Right ventricle myocardium superior (tissue), 1 donor: ENCODE data around the gene MLH3. TPM values are rescaled to one million over a fixed set of nuclear protein-coding genes. Genes with fewer than 3 reads are reported as not detected.
"Not testable (repeated sequence)": the region's sequence is repeated elsewhere in the genome, so short reads cannot be mapped to it uniquely, and the experiment has no call there.

ENCODE experiments used
- ATAC-seq: fragments of 200-7000 bp; cut with Tn5 transposase; one replicate; pipeline ENCODE4 v1.9.1; 2020; ENCODE audit warnings: mild to moderate bottlenecking; ENCODE audit not compliant: poor library complexity
- DNase-seq: peaks from one replicate; pipeline ENCODE4 v3.0.0-alpha.2; 2020
- intact Hi-C: fragments of 100-400 bp; cut with DNase I; formaldehyde crosslinking; loops from one replicate; pipeline ENCODE4 v1.11.2; 2022
- total RNA-seq: library from RNA; stranded (reverse); fragmentation: NEBNext Ultra II Directional; extraction: Animal tissue kit (Norgen Biotek cat#: 25700); gene quantifications from one replicate; pipeline ENCODE4 v1.2.1, GENCODE V29; 2021
- donor health status: DM: no; HTN: yes; CAD: no; lungs with severe emphysema.

MLH3 gene
- total RNA-seq, 1 donor from 2014 or later: 21.8 TPM

DNA sequence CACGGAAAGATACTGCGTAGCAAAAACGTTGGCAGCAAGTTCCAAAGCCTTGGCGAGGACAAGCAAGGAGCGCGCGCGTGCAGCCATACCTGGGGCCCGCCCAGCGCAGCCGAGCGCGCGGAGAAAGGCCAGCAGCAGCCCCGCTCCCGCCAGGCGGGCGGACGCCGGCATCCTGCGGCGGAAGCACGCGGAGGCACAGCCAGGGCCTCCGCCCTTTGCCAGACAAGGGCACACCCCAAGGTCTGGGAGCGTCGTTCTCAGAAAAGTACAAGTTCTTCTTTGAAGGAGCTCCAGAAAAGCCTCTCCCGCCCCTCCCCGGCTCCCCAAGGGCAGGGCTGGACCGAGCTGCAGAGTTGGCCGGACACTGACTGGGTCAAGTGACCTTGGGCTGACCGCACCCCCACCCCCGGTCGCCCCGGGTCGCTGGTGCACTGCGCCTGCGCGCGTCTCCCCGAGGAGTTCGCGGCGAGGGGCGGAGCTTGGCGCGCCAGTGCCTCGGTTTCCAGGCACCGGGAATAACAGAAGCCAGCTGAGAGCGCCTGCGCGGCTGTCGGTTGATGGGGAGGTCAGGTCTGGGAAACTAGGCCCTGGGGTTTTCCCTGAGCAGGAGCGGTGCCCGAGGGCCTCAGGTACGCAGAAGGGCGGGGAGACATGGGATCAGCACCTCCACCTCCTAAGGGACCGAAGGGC, 18.0 kb upstream of the MLH3 start, which contains the start of gene ZC2HC1C:
Gene ZC2HC1C, plus strand, starts transcription at position 521 of the 690 bp plus-strand sequence. CDS start 933 bp downstream, outside the sequence.
- peak; percentile 98 for DNase-seq
- peak; percentile 96 for ATAC-seq
- intact Hi-C loops: no loop called here

DNA sequence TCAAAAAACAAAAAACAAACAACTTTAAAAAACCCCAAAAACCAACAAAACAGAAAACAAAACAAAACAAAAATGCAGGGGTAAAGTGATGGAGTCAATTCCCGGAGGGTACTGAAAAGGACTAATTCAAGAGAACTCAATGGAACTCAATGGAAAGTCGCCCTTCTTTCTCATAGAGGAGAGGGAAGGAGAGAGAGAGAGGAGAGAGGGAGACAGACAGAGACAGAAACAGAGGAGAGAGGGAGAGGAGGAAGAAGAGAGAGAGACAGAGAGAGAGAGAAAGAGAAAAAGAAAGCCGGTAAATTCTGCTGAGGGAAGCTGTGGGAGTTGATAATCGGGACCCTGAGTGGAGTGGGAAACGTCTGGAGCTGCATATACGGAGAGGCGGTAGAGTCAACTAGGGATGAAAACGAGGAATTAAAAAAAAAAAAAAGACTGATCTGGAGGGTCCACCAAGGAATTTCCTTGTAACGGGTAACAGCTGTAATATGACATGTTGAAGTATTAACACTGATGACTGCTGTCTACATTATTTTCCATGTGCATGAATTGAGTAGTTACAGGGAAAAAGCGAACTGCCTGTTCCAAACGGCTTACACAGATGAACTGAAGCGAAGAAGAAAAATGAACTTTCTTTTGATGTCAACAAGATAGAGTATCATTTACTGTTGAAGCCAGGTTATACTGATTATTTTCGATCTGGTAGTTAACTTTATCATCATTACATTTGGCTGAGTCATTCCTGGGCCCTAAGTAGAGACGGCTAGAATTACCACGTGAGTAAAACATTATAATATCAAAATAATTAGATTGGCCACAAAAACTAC, 17.2 kb upstream of the MLH3 start:
- DNase-seq (no peak), ATAC-seq (peak; percentile 0)
- intact Hi-C loops: no loop called here

- DNase-seq, intact Hi-C loops, ATAC-seq: not testable (repeated sequence)
Measured at GRCh38 chr14:75067765-75068164, 16.5 kb upstream of the MLH3 start.

DNA sequence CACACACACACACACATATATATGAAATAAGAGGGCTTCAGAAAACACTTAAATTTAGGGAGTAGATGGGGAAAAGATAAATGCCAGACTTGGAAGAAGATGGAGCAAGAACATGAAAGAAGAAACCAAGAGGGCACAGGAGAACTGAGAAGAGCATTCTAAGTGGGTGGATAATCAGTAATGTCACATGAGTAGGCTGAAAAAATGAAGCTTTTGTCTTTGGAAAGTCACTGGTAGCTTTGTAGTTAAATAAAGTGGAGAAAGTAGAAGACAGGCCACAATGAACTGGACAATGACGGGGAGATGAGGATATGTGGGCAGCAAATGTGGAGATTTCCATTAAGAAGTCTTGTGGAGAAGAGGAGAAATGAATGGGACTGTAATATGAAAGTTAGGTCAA, 15.9 kb upstream of the MLH3 start:
- DNase-seq (no peak), ATAC-seq (no peak)
- intact Hi-C loops: no loop called here

- ATAC-seq (no peak), DNase-seq (no peak)
- intact Hi-C loops: no loop called here
Measured at GRCh38 chr14:75066691-75067090, 15.4 kb upstream of the MLH3 start.

DNA sequence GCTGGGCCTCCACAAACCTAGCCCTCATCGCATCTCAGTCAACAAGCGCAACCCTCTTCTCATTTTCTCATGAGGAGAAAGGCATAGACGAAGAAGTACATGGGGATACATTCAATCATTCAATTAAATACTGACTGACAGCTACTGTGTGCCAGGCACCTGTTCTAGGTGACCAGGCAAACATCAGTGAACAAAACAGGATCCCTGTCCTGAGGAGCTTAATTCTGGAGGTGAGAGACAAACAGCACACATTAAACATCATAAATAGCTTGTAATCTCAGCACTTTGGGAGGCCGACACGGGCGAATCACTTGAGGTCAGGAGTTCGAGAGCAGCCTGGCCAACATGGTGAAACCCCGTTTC, 12.9 kb upstream of the MLH3 start:
- DNase-seq (no peak), ATAC-seq (no peak)
- intact Hi-C loops: no loop called here

GRCh38 chr14:75063491-75064204, 12.4 kb upstream of the MLH3 start, which contains the start of gene ACYP1:
ACYP1 (minus strand) TSS chr14:75064024; CDS start chr14:75063553, 471 bp downstream.
- ATAC-seq (peak; percentile 95), DNase-seq (peak; percentile 96)
- intact Hi-C loops: no loop called here

- ATAC-seq: no peak
- intact Hi-C loops: no loop called here
- no peak for DNase-seq
Measured at GRCh38 chr14:75063013-75063412, 11.7 kb upstream of the MLH3 start.

DNA sequence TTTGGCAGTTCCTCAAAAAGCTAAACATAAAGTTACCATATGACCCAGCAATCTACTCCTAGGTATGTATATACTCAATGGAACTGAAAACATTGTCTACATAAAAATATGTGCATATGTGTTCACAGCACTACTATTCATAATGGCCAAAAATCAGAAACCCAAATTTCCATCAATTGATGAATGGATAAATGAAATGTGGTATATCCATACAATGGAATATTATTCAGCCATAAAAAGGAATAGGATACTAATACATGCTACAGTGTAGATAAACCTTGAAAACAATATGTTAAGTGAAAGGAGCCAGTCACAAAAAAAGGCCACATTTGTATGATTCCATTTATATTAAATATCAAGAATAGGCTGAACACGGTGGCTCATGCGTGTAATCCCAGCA, 9.2 kb upstream of the MLH3 start:
- ATAC-seq: no peak
- no peak for DNase-seq
- intact Hi-C loops: no loop called here

GRCh38 chr14:75059642-75060041, 8.4 kb upstream of the MLH3 start:
- DNase-seq (no peak), ATAC-seq (no peak)
- intact Hi-C loops: no loop called here

DNA sequence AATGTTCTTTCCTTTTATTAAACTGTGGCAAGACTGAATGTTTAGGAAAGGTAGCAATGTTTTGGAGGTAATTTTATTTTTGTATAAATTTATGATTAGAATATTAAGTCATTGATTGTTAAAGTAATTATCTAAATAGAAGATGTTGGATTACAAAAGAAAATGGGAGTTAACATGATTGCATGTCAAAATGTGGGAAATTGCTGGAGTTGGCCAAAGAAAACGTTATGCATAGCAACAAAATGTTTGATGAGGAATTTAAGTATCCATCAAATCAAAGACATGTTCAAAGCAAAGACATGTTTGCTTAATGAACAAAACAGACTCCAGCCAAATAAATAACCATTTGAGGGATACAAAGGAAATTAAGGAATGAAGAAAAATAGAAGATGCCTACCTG, 3.2 kb upstream of the MLH3 start:
- ATAC-seq (no peak), DNase-seq (no peak)
- intact Hi-C loops: no loop called here

- no peak for DNase-seq
- intact Hi-C loops: no loop called here
- ATAC-seq: no peak
Measured at GRCh38 chr14:75053396-75054291, 2.4 kb upstream of the MLH3 start.

- DNase-seq: no peak
- intact Hi-C loops: no loop called here
- no peak for ATAC-seq
Measured at GRCh38 chr14:75051556-75051899, 261 bp upstream of the MLH3 start.

DNA sequence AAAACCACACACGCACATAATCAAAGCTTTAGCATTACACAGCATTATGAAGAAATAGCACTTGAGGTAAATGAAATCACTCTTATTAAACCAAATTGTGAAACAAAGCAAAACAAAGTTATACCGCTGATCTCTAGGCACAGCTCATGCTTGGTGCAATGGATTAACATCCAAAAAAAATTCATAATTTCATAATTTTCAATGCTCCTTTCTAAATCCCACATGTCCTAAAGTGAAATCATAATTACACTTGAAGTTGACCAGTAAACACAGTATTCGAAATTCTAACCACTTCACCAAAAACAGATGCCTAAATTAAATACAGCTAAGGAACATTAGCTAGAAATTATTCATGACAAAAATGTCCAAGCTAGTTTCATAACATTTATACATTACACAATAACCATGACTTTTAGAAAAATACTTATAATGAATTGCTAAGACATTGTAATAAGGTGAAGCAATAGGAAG, 1.5 kb downstream of the MLH3 start:
- intact Hi-C loops: no loop called here
- ATAC-seq (peak; percentile 9), DNase-seq (no peak)

GRCh38 chr14:75049136-75049535, 2.1 kb downstream of the MLH3 start:
- ATAC-seq (peak; percentile 23), DNase-seq (no peak)
- intact Hi-C loops: no loop called here

GRCh38 chr14:75048101-75048500, 3.2 kb downstream of the MLH3 start:
- DNase-seq (no peak), ATAC-seq (no peak)
- intact Hi-C loops: no loop called here

GRCh38 chr14:75047506-75047905, 3.8 kb downstream of the MLH3 start:
- DNase-seq (no peak), ATAC-seq (no peak)
- intact Hi-C loops: no loop called here

- ATAC-seq: no peak
- intact Hi-C loops: no loop called here
- no peak for DNase-seq
Measured at GRCh38 chr14:75046899-75047298, 4.4 kb downstream of the MLH3 start.

- DNase-seq (no peak), ATAC-seq (no peak)
- intact Hi-C loops: no loop called here
Measured at GRCh38 chr14:75046275-75046674, 5.0 kb downstream of the MLH3 start.
